HFF-Myc (cell line): ENCODE results near the gene F2RL1.
A peak's percentile ranks its signal among the peaks of the same experiment; 100 is the strongest.

Experiments used
- DNase-seq: peaks from one replicate; pipeline ENCODE4 v3.0.0-alpha.2; 2011; ENCODE audit warnings: low read depth; ENCODE audit errors: extremely low read depth
- H3K4me3 ChIP-seq: replicated peaks from 2 replicates; pipeline ENCODE4 v1.5.1; 2011; ENCODE audit warnings: low read depth, mild to moderate bottlenecking, control low read depth, low read length
- TF ChIP-seq, protein P1 (sequence below): IDR thresholded peaks from 2 replicates; pipeline ENCODE4 v1.5.1; 2012; ENCODE audit warnings: mild to moderate bottlenecking, low read depth, low read length, control low read depth; ENCODE audit errors: missing control alignments

Gene F2RL1

GRCh38 chr5:76831110-76831452, 12.3 kb downstream of the F2RL1 start:
- TF ChIP-seq, protein P1, sequence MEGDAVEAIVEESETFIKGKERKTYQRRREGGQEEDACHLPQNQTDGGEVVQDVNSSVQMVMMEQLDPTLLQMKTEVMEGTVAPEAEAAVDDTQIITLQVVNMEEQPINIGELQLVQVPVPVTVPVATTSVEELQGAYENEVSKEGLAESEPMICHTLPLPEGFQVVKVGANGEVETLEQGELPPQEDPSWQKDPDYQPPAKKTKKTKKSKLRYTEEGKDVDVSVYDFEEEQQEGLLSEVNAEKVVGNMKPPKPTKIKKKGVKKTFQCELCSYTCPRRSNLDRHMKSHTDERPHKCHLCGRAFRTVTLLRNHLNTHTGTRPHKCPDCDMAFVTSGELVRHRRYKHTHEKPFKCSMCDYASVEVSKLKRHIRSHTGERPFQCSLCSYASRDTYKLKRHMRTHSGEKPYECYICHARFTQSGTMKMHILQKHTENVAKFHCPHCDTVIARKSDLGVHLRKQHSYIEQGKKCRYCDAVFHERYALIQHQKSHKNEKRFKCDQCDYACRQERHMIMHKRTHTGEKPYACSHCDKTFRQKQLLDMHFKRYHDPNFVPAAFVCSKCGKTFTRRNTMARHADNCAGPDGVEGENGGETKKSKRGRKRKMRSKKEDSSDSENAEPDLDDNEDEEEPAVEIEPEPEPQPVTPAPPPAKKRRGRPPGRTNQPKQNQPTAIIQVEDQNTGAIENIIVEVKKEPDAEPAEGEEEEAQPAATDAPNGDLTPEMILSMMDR, result no peak
- DNase-seq, result no peak

GRCh38 chr5:76836181-76836580, 17.4 kb downstream of the F2RL1 start:
- TF ChIP-seq, protein P1, result peak; percentile 26
- H3K4me3 ChIP-seq, result no peak overlapping the region
- DNase-seq, result no peak

More at GRCh38 chr5:76831110-76831452, 12.3 kb downstream of the F2RL1 start:
- no peak overlapping the region for H3K4me3 ChIP-seq

GRCh38 chr5:76836585-76836984, 17.8 kb downstream of the F2RL1 start:
- H3K4me3 ChIP-seq, result no peak overlapping the region
- TF ChIP-seq, protein P1, result no peak
- no peak for DNase-seq

DNA sequence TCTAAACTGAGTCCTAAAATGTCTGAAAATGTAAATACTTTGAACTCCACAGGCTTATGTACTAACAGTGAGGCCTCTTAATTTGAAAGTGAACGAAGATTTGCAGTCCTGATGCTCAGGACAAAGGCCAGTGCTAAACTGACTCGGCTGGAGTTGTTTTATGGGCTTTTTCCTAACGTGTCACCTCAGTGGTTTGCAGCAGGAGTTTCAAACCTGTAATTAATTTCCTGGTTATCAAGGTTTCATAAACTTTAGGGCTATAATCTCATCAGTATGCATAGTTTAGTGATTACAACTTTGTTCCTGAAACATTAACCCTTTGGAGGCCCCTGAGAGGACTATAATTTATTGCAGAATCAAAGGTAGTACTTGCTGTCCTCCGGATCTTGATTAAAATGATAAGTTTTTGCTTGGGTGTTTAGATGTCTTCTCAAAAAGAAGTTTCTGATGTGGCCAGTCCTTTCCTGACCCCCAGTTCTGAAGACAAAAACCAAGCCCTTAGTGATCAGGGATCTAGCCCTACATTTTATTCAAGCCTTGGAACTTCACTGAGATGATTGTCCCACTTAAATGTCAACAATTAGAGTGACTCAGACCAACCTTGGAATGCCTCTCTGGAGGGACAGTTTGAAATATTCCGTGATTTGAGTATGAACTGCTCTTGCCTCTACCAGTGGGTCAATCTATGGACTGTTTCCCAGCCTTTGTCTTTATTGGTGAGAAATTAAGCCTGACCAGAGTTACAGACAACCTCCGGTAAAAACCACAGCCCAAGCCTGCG, 19.8 kb downstream of the F2RL1 start:
- H3K4me3 ChIP-seq, result no peak overlapping the region
- peak; percentile 70 for DNase-seq

GRCh38 chr5:76841361-76841760, 22.5 kb downstream of the F2RL1 start:
- TF ChIP-seq, protein P1, result no peak
- H3K4me3 ChIP-seq, result no peak overlapping the region
- DNase-seq, result no peak

More for the DNA sequence above, 19.8 kb downstream of the F2RL1 start:
- TF ChIP-seq, protein P1, result no peak

DNA sequence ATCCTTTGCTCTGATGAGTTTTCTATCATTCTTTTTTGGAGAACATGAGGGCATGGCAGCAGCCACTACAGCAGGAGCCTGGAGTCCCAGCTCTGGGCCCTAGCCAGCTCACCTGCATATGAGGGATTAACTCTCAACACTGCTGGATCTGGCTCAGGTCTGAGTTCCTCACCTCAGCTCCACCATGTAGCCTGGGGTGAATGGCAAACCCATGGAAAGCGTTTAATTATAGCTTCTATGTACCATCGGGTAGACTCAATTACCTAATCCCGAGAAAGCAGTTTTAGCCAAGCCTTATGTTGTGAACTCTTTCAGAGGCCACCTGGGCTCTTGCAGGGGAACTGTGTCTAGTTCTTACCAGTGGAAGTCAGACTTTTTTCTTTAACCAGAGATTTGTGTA, 27.1 kb downstream of the F2RL1 start:
- TF ChIP-seq, protein P1, result no peak
- no peak for DNase-seq

More for the DNA sequence above, 27.1 kb downstream of the F2RL1 start:
- no peak overlapping the region for H3K4me3 ChIP-seq
